SK-N-SH treated with all-trans-retinoic acid at 6 μM for 48 hours (cell line): ENCODE results near the gene ACO2.

ENCODE experiments used
- ATAC-seq: fragments of 200-7000 bp; cut with Tn5 transposase; 3 replicates; pipeline ENCODE4 v1.9.1; 2020; ENCODE audit warnings: mild to moderate bottlenecking, moderate library complexity
- ARNTL ChIP-seq: fragments of 450-650 bp; formaldehyde crosslinking; IDR thresholded peaks from 2 replicates; pipeline ENCODE4 v1.5.0; 2020; ENCODE audit warnings: low read depth, mild to moderate bottlenecking, moderate library complexity, borderline replicate concordance
- BACH2 ChIP-seq: fragments of 250-450 bp; sonication (Bioruptor Pico); IDR thresholded peaks from 2 replicates; pipeline ENCODE4 v1.9.0; 2021; ENCODE audit warnings: mild to moderate bottlenecking, borderline replicate concordance
- CREB5 ChIP-seq: fragments of 250-450 bp; sonication (Bioruptor Pico); IDR thresholded peaks from 2 replicates; pipeline ENCODE4 v1.5.1; 2020; ENCODE audit warnings: low read depth, mild to moderate bottlenecking, moderate library complexity
- CSDC2 ChIP-seq: fragments of 250-450 bp; sonication (Bioruptor Pico); IDR thresholded peaks from 2 replicates; pipeline ENCODE4 v1.5.0; 2020; ENCODE audit warnings: mild to moderate bottlenecking, moderate library complexity
- CSRNP3 ChIP-seq: fragments of 250-450 bp; sonication (Bioruptor Pico); IDR thresholded peaks from 2 replicates; pipeline ENCODE4 v1.5.1; 2021; ENCODE audit warnings: mild to moderate bottlenecking, moderate library complexity
- ESRRG ChIP-seq: fragments of 250-450 bp; sonication (Bioruptor Pico); IDR thresholded peaks from 2 replicates; pipeline ENCODE4 v1.6.1; 2021; ENCODE audit warnings: mild to moderate bottlenecking
- GLIS3 ChIP-seq: fragments of 250-450 bp; sonication (Bioruptor Pico); IDR thresholded peaks from 2 replicates; pipeline ENCODE4 v1.5.0; 2020; ENCODE audit warnings: mild to moderate bottlenecking, moderate library complexity
- ISL1 ChIP-seq: fragments of 250-450 bp; sonication (Bioruptor Pico); IDR thresholded peaks from 2 replicates; pipeline ENCODE4 v2.1.2; 2022; ENCODE audit warnings: mild to moderate bottlenecking, moderate library complexity
- OSR1 ChIP-seq: fragments of 250-450 bp; sonication (Bioruptor Pico); IDR thresholded peaks from 2 replicates; pipeline ENCODE4 v1.8.0; 2022; ENCODE audit warnings: moderate library complexity, mild to moderate bottlenecking, inconsistent platforms
- PATZ1 ChIP-seq: fragments of 250-450 bp; sonication (Bioruptor Pico); IDR thresholded peaks from 2 replicates; pipeline ENCODE4 v1.8.0; 2020; ENCODE audit warnings: mild to moderate bottlenecking, moderate library complexity, borderline replicate concordance
- POU6F1 ChIP-seq: fragments of 250-450 bp; sonication (Bioruptor Pico); IDR thresholded peaks from 2 replicates; pipeline ENCODE4 v1.8.0; 2021; ENCODE audit warnings: low read depth, mild to moderate bottlenecking, moderate library complexity, borderline replicate concordance
- PPARA ChIP-seq: fragments of 250-450 bp; sonication (Bioruptor Pico); IDR thresholded peaks from 2 replicates; pipeline ENCODE4 v1.5.0; 2020; ENCODE audit warnings: mild to moderate bottlenecking, borderline replicate concordance
- RARB ChIP-seq: fragments of 250-450 bp; sonication (Bioruptor Pico); IDR thresholded peaks from 2 replicates; pipeline ENCODE4 v1.8.0; 2021; ENCODE audit warnings: mild to moderate bottlenecking, moderate library complexity
- SNAI2 ChIP-seq: fragments of 250-450 bp; sonication (Bioruptor Pico); IDR thresholded peaks from 2 replicates; pipeline ENCODE4 v1.5.0; 2020; ENCODE audit warnings: mild to moderate bottlenecking, moderate library complexity
- TCF4 ChIP-seq: fragments of 250-450 bp; sonication (Bioruptor Pico); IDR thresholded peaks from 2 replicates; pipeline ENCODE4 v1.8.0; 2021; ENCODE audit warnings: mild to moderate bottlenecking, moderate library complexity, borderline replicate concordance
- TOX ChIP-seq: fragments of 250-450 bp; sonication (Bioruptor Pico); IDR thresholded peaks from 2 replicates; pipeline ENCODE4 v1.8.0; 2021; ENCODE audit warnings: mild to moderate bottlenecking, moderate library complexity, borderline replicate concordance
- TSHZ2 ChIP-seq: fragments of 250-450 bp; sonication (Bioruptor Pico); IDR thresholded peaks from 2 replicates; pipeline ENCODE4 v1.5.0; 2020; ENCODE audit warnings: mild to moderate bottlenecking, moderate library complexity
- ZC3H10 ChIP-seq: fragments of 250-450 bp; sonication (Bioruptor Pico); IDR thresholded peaks from 2 replicates; pipeline ENCODE4 v1.5.1; 2021; ENCODE audit warnings: mild to moderate bottlenecking, moderate library complexity
- ZFP3 ChIP-seq: fragments of 250-450 bp; sonication (Bioruptor Pico); IDR thresholded peaks from 2 replicates; pipeline ENCODE4 v1.5.0; 2020; ENCODE audit warnings: mild to moderate bottlenecking, moderate library complexity
- ZFP30 ChIP-seq: fragments of 450-650 bp; formaldehyde crosslinking; IDR thresholded peaks from 2 replicates; pipeline ENCODE4 v1.5.0; 2022; ENCODE audit warnings: mild to moderate bottlenecking, moderate library complexity
- ZNF565 ChIP-seq: fragments of 450-650 bp; formaldehyde crosslinking; conservative IDR thresholded peaks from 2 replicates; pipeline ENCODE4 v1.5.0; 2020; ENCODE audit warnings: low read depth, mild to moderate bottlenecking, moderate library complexity
- ZNF70 ChIP-seq: fragments of 450-650 bp; formaldehyde crosslinking; IDR thresholded peaks from 2 replicates; pipeline ENCODE4 v1.5.0; 2020; ENCODE audit warnings: mild to moderate bottlenecking, moderate library complexity
- ZNF8 ChIP-seq: fragments of 450-650 bp; formaldehyde crosslinking; IDR thresholded peaks from 2 replicates; pipeline ENCODE4 v1.5.0; 2020; ENCODE audit warnings: mild to moderate bottlenecking, moderate library complexity

ACO2 gene

GRCh38 chr22:41526830-41527799, 58.2 kb downstream of the ACO2 start:
- TF ChIP-seq OSR1 (no peak), POU6F1 (CRISPR knock-in tag) (no peak), PPARA (CRISPR knock-in tag) (no peak), ZNF8 (CRISPR knock-in tag) (no peak), TOX (CRISPR knock-in tag) (no peak), ARNTL (CRISPR knock-in tag) (no peak), ESRRG (CRISPR knock-in tag) (no peak), CSDC2 (CRISPR knock-in tag) (no peak), RARB (CRISPR knock-in tag) (no peak), TCF4 (CRISPR knock-in tag) (no peak), BACH2 (CRISPR knock-in tag) (no peak), ZFP30 (CRISPR knock-in tag) (no peak), CSRNP3 (no peak), TSHZ2 (CRISPR knock-in tag) (no peak), CREB5 (CRISPR knock-in tag) (no peak), ZNF70 (CRISPR knock-in tag) (no peak), ISL1 (CRISPR knock-in tag) (no peak), GLIS3 (no peak), ZC3H10 (no peak)
- TF ChIP-seq, all 23 proteins: peak for 0
- peak; percentile 67 for ATAC-seq

- ATAC-seq = no peak
Observed at GRCh38 chr22:41528132-41528766, 59.3 kb downstream of the ACO2 start.

More at GRCh38 chr22:41528132-41528766, 59.3 kb downstream of the ACO2 start:
- TF ChIP-seq ISL1 (CRISPR knock-in tag) = no peak
- no peak for TF ChIP-seq PATZ1 (CRISPR knock-in tag)
- TF ChIP-seq ESRRG (CRISPR knock-in tag) = no peak
- TF ChIP-seq ZFP3 (CRISPR knock-in tag) = no peak
- no peak for TF ChIP-seq ZNF70 (CRISPR knock-in tag)
- TF ChIP-seq BACH2 (CRISPR knock-in tag) = no peak
- TF ChIP-seq TOX (CRISPR knock-in tag) = no peak
- TF ChIP-seq ZNF565 (CRISPR knock-in tag) = no peak
- no peak for TF ChIP-seq ZNF8 (CRISPR knock-in tag)
- no peak for TF ChIP-seq SNAI2 (CRISPR knock-in tag)
- TF ChIP-seq PPARA (CRISPR knock-in tag) = no peak
- no peak for TF ChIP-seq CSRNP3
- no peak for TF ChIP-seq CREB5 (CRISPR knock-in tag)
- TF ChIP-seq RARB (CRISPR knock-in tag) = no peak
- no peak for TF ChIP-seq CSDC2 (CRISPR knock-in tag)
